Stimulated activated CD8-positive, alpha-beta memory T cell treated with anti-CD3 and anti-CD28 coated beads, Interleukin-7, amount 100 ng/mL, for 1 hour (primary cell): ENCODE data around the gene KCNJ5.

ENCODE experiments used
- DNase-seq, 2 donors: peaks; one replicate each; pipeline ENCODE4 v3.0.0-alpha.2; 2020; ENCODE audit warnings: low read depth in 2 of 2

The KCNJ5 gene

DNA sequence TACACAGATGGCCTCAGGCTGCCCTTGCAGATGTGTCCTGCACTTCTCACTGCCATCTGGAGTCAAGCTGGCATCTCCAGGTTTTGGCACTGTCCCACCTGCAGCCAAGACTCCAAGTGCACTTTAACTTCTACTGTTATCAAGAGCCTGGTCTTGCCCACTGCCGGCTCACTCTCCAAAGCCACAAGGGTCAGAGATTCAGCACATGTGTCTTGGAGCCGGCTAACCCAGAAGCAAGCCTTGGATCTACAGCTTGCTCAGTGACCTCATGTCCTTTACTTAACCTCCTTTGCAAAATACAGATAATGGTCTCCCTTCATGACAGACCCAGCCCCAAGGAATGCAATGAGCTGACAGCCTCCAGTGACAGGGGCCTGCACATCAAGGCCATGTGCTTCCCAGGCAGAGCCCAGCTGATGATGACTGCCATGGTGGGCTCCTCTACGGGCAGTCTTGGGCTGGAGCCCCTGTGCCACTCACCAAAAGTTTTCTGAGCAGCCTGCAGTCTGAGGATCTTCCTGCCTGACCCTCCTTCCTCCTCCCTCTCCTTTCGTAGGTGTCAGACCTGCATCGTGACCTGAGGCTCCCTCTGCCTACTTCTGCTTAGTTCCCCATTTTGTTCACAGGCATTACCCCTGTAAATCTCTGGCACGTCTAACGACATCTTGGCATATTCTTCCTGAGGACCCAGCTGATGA is 42.5 kb downstream of the KCNJ5 start:
- DNase-seq = no peak

DNA sequence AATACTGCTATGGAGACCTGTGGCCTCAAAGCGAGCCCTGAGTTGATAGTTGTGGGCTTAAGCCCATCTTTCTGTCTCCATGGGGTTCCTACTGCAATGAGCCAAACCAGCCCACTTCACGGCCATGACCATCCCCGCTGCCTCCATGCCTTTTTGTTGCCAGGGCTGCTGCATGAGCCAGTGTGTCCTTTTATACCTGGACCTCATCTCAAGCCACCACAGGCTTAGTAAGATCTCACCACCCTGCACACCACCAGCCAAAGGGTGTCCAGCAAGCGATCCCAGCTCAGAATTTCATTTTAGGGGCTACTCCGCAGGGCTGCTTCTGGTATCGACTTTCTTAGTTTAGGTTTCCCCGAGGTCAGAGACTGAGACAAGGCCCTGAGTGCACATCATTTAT is 43.2 kb downstream of the KCNJ5 start:
- DNase-seq = no peak

DNA sequence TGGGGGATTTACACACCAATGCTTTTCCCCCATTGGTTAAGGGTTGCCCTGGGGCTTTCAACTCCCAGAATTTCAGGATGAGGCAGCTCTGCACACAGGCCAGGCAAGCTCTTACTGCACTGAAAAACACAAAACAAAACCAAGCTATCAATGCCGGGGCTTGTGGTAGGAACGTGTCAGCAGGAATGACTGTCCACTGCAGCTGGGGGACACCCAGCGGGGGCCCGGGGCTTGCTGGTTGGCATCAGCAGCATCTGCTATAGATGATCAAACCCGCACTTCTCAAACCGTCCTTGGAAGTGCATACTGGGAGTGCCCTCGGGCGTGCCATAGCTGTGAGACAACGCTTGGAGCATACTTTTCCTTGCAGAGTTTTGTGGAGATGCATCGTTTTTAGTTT is 43.8 kb downstream of the KCNJ5 start:
- DNase-seq = no peak

DNA sequence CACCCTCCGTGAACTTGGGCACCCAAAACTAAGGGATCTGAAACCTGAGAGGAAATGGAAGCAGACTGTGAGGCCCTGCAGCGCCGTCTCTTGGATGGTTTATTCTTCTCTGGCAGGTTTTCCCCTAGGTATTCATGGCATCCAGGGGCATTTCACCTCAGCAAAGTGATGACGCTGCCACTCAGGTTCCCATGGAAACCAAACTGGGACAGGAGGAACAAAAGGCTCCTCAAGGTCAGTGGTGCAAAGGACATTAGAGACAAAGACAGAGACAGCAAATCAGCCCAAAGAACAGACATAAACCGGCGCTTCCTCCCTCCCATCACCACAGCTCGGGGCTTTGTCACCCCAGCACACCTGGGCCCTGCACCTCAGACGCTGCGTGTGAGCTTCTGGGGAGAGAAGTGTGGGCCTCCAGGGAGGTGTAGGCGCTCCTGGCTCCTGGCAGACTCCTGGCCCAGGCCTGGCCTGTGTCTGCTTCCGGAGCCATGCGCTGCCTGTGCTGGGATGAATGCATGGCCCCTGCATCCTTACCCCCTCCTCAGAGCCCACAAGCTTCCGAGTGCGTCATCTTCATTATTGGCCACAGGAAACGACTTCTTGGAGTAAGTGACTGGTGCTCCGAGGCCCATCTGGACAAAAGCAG is 45.6 kb downstream of the KCNJ5 start:
- DNase-seq = no peak

DNA sequence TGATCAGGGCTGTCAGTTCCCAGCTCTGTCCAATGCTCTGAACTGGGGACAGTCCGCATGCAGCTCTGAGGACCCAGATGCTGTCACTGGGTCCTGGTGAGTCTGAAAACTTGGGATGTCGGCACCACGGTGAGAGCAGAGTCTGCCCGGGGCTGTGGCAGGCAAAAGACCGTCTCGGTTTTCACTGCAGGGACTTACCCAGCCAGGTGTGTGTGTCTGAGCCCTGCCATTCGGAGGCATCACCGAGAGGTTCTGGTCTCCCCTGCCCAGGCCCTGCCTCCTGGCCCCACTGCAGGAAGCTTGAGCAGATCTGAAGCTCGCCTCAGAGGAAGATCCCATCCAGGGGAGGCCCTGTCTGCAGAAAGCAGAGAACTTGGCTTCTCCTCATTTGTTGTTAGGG is 46.3 kb downstream of the KCNJ5 start:
- DNase-seq = no peak

DNA sequence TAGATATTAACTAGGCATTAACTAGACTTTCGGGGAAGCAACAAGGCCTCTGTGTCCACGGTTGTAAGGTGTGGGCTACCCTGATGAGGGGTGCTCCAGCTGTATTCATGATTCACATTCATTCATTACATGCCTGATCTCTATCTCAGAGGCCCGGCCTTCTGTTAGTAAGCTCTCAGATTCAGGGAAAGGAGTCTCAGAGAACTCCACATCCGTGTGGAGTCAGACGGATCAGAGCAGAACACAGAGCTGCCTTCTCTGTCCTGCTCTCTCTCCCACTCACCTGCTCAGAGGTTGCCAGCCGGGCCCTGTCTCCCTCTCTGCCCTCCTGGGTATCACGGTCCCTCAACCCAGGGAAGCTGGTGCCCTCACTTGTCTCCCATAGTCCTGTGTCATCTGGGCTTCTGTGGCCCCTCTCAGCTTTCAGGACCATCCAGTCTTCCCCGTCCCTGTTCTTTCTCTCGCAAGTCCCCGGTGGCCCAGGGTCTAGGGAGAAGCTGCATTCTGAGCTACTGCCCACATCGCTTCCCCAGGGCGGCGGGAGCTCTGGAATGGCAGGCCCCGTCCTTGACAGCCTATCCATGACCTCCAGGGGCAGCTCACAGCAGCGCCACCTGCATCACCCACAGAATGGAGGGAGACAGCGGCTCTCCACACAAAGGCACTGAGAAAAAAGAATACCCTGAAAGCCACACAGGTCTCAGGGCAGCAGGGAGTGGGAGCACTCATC is 47.2 kb downstream of the KCNJ5 start:
- no peak for DNase-seq

DNA sequence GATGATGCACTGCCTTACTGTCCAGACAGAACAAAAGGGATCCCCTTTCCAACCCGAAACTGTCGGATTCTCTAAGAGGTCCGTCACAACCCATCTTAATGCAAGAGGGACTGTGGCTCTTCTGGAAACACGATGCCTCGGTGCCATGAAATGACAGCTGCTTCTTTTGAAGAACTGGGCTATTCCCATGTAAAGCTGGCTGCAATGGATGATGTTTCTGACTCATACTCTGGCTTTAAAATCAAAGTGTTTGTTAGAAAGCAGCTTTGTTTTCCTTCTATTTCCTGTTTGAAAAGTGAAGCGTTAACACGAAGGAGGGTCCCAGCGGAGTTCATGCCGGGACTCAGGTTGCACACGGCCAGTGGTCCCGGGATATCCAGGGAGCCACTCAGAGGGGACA is 48.4 kb downstream of the KCNJ5 start:
- no peak for DNase-seq

DNA sequence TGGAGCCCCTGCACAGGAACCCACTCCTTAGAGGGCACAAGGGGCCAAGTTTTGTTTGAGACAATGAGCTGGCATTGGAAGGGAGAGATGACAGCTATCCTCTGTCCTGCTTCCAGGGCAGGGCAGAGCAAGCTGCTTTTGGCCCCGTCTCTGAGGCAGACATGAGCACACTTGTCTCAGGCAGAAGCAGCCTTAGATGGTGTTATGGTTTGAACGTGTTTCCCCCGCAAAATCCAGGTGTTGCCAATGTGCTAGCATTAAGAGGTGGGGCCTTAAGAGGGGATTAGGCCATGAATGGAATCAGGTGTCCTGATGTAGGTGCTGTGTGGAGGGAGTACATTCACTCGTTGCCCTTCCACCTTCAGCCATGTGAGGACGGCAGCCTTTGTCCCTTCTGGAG is 49.0 kb downstream of the KCNJ5 start:
- DNase-seq = no peak

DNA sequence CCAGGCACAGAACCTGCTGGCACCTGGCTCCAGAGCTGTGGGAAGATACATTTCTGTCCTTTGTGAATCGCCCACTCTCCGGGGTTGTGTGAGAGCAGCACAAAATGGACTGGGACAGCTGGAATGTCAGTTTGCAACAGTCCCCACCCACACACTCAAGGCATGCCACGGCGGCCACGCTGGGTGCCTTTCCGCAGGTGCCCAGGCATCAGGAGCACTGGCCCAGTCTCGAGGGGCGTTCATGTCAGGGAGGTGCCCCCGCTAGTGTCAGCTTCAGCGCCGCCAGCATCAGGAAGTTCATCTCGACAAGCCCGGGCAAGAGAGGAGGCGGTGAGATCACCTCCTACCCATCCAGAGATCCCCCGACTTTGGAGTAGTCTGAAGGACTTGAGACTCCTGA is 49.4 kb downstream of the KCNJ5 start:
- no peak for DNase-seq

DNA sequence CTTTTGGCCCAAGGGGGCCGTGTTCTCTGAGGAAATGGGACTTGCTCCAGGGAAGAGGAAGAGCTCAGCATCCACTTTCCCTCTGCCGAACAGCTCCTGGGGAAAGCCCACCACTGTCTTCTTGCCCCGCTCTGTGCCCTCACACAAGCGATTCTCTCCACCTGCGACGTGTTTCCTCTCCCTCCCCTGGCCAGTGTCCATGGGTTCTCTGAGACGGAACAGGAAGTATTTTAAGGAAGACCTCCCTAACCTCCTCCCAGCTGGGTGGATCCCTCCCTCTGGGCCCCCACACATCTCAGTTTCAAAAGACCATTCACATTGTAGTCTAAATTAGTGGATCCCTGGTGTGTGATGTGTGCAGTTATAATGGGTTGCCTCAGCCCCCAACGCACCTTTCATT is 50.0 kb downstream of the KCNJ5 start:
- no peak for DNase-seq

DNA sequence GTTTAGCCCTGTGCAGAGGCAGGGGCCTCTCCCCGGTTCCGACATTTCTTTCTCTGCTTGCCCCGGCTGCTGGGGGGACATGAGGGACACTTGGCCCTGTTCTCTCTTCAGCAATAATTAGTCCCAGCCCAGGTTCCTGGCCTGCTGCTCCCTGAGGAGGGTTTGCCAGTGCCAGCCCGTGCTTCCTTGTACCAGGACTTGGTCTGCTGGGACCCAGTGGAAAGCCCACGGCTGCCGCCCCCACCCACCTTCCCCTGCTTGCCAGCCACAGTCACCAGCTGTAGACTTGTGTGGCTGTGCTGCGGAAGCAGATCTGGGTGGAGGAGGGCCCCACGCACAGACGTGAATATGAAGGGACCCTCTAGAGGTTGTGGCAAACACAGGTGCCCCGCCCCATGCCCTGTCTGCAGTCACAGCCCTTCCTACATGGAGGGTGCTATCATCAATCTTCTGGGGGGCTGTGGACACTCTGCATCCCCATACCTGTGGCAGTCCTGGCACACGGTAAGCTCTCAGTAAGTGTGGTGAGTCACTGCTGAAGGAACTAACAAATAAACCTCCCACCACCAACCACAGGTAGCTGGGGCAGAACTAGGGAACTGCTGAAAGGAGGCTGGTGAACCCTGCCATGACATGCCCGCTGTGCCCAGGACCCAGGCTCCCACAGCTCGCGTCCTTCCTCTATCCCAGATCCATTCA is 50.6 kb downstream of the KCNJ5 start:
- DNase-seq = no peak

DNA sequence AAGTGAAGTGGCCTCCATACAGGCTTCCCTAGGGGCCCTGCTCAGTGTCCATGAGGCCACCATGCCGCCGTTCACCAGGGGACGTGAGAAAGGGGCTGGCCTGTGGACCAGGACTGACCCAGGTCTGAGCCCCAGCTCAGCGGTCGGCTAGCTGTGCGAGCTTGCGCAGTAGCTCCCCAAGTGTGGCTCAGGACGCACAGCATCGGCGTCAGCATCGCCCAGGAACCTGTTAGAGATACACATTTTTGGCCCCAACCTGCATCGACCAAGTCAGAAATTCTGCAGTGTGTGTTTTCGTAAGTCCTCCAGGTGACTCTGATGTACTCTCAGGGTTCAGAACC is 51.1 kb downstream of the KCNJ5 start:
- DNase-seq = no peak

DNA sequence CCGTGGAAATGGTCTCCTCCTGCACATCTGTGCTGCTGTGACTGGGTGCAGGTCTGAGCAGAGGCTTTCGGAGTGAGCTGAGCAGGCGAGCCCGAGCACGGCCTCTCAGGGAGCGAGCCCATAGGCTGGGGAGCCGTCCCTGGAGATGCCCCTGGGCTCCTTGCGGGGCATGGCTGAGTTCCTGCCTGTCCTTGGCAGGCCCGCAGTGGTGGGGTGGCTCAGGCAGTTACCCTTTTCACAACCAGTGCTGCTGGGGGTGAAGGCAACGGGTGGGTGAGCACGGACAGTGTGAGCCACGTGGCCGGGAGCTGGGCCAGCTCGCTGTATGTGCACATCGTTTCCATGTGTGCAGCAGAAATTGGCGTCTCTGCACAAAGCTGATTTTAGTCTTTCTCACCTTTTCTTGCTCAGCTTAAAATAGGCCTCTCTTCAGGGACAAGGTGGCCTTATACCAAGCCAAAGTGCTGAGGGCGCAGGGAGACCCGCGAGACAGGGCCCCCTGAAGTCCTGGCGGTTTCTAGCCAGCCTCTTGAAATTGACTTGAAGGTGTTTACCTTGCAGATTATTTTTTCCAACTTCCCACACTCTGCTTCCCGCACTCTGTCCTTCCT is 51.8 kb downstream of the KCNJ5 start, which contains the start of gene TP53AIP1:
TP53AIP1 (minus strand) TSS at position 55 of the 611 bp plus-strand sequence. CDS start 5,053 bp downstream, outside the sequence.
- no peak for DNase-seq

DNA sequence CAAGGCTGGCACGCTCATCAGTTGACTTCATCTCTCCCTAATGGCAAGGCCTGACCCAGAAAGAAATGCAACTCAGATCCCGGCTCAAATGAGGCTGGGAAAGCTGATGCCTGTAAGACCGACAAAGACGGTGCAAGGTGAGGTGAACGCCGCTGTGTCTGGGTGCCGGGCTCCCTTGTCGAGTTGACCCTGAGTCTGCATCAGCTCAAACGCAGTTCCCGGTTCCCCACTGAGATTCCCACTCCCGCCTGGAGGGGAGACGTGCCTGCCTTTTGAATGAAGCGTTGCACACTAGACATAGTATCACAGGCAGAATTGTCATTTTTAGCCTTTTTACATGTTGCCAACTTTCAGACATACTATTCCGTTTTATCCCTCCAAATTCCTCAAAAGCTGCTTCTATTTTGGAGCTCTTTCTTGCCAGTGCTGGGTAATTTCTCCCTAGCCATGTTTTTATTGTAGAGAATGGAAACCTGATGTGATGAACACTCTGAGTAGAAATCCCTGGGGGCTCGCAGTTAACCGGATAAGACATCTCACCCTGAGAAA is 52.3 kb downstream of the KCNJ5 start:
- DNase-seq = no peak

DNA sequence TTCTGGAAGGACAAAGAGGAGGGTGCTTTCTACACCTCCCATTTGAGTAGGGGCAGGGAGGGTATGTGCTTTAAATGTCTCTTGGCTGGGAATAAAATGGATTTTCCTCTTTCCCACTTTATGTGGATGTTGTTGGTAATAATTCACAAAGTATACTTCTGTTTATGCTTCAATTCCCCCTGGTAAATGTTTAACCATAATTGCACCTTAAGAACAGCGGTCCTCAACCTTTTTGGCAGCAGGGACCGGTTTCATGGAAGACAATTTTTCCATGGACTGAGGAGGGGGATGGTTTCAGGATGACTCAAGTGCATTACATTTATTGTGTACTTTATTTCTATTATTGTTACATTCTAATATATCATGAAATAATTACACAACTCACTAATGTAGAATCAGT is 55.5 kb downstream of the KCNJ5 start:
- DNase-seq = no peak

DNA sequence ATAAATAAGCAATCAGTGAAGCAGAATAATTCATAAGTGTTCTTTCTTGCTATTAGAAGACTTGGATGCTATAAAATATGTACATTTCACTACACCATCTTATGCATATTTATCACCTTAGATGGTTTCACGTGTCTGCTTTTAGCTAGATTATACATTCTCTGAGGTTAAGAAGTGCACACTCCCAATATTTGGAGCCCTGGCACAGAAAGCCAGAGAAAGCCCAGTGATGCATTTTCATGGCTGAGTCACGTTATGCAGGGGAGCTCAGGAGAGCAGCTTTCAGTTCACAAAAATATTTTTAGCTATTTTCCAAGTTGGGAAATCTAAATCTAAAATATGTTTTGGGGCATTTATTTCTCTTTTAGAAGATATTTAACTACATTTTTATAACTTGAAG is 56.6 kb downstream of the KCNJ5 start:
- DNase-seq = no peak

DNA sequence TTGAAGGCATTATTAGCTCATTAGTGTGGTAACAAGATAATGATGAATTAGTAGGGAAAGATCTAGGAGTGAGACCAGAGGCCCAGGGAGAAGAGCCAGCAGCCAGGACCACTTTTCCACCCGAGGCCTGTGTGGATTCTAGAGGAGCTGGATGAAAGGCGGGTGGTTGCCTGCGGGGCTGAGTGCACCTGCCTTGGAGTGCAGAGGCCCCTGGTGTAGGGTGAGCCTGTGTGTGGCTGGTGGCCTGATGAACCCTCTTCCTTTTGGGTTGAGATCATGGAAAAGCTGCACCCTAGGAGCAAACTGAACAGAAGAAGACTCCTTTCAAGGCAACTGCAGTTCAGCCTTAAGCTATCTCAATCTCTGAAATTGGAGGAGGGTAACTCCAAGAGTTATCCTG is 57.4 kb downstream of the KCNJ5 start:
- no peak for DNase-seq

DNA sequence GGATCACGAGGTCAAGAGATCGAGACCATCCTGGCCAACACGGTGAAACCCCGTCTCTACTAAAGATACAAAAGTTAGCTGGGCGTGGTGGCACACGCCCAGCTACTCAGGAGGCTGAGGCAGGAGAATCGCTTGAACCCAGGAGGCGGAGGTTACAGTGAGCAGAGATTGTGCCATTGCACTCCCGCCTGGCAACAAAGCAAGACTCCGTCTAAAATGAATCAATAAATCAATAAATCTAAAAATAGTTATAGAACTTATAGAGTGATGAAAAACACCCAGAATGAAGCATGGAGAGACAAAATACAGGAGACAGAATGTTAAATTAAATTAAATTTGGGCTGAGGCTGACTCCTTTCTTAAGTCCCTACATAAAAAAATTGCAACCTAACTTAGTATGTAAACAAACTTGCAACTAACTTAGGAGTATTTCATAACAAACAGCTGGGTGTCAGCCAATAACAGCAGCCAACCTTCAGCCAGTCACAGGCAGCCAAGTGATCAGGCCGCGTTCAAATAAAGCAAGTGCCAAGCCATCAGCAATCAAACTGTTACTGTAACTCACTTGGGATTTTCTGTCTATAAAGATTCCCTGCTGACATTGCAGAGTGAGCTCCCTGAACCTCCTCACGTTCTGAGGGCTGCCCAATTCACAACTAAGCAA is 58.8 kb downstream of the KCNJ5 start:
- no peak for DNase-seq

DNA sequence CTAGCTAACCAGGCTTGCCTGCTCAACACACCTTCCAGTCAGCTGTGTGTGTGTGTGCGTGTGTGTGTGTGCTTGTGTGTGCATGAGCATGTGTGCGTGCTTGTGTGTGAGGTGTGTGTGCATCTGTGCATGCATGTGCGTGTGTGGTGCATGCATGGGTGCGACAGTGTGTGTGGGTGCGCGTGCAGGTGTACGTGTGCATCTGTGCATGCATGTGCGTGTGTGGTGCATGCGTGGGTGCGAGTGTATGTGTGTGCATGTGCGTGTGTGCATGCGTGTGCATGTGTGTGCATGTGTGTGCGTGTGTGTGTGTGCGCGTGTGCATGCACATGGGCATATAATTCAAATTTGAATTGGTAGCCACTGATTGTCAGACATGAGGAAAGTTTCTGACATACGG is 62.0 kb downstream of the KCNJ5 start:
- no peak for DNase-seq

DNA sequence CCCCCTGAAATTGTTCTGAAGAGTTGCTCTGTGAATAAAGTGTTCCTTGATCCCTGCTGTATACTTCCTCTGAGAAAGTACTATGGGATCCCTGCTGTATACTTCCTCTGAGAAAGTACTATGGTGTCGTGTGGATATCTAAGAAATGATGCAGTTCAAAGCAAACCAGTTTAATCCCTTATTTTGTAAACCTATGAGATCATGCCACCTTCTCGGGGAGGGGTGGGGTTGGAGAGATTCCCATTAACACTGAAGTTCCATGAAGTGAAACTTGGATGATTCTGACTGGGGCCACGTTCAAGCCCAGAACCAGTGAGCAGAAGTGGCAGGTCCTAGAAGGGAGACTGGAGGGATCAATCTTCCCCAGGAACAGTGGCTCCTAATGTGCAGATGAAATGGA is 64.5 kb downstream of the KCNJ5 start:
- no peak for DNase-seq
